MCF 10A (cell line): Measurements from ENCODE around the gene BTN2A1. TPM values are rescaled to one million over a fixed set of nuclear protein-coding genes. Genes with fewer than 3 reads are reported as not detected.

ENCODE experiments used
- BruUV-seq: library from RNA; stranded (reverse); fragments of 400-500 nt; replicated peaks from 2 replicates; lab custom pipeline; 2021; lab: Mats Ljungman, UMichigan
- CTCF ChIA-PET: fragments of 300-600 bp; sonication (Branson Sonifier 250); formaldehyde crosslinking; extraction: SDS; loops from one replicate; lab custom pipeline; 2021; ENCODE audit warnings: antibody characterized with exemption, inconsistent platforms; lab: Yijun Ruan, JAX
- POLR2A ChIA-PET: fragments of 300-600, 350-650 bp; sonication (Branson Sonifier 250); formaldehyde crosslinking; extraction: SDS; loops from one replicate; lab custom pipeline; 2020; ENCODE audit warnings: antibody characterized with exemption, inconsistent platforms; lab: Yijun Ruan, JAX
- DNase-seq: peaks from one replicate; pipeline ENCODE4 v3.0.0-alpha.2; 2018; ENCODE audit not compliant: unreplicated experiment
- H3K27ac Mint-ChIP-seq: one replicate; pipeline ENCODE4 v1.8.0; 2022; ENCODE audit warnings: mild to moderate bottlenecking, low read depth, mixed read lengths; ENCODE audit not compliant: unreplicated experiment
- H3K27me3 Mint-ChIP-seq: one replicate; pipeline ENCODE4 v1.8.0; 2022; ENCODE audit warnings: mixed read lengths; ENCODE audit not compliant: insufficient read depth, unreplicated experiment
- H3K36me3 Mint-ChIP-seq: one replicate; pipeline ENCODE4 v1.8.0; 2022; ENCODE audit warnings: mild to moderate bottlenecking, moderate library complexity, mixed read lengths; ENCODE audit not compliant: insufficient read depth, unreplicated experiment
- H3K4me1 Mint-ChIP-seq: one replicate; pipeline ENCODE4 v1.8.0; 2022; ENCODE audit warnings: mixed read lengths; ENCODE audit not compliant: insufficient read depth, unreplicated experiment
- H3K4me3 Mint-ChIP-seq: one replicate; pipeline ENCODE4 v1.8.0; 2022; ENCODE audit warnings: mild to moderate bottlenecking, moderate library complexity, mixed read lengths; ENCODE audit not compliant: unreplicated experiment
- H3K9me3 Mint-ChIP-seq: one replicate; pipeline ENCODE4 v1.8.0; 2022; ENCODE audit warnings: mixed read lengths; ENCODE audit not compliant: unreplicated experiment
- CTCF ChIP-seq: fragments of 200-600 bp; IDR thresholded peaks from one replicate; pipeline ENCODE4 v1.8.0; 2022; ENCODE audit warnings: antibody characterized with exemption, mild to moderate bottlenecking; ENCODE audit not compliant: unreplicated experiment
- intact Hi-C: fragments of 100-400 bp; cut with micrococcal nuclease; formaldehyde crosslinking; loops from 2 replicates; pipeline ENCODE4 v1.14.1; 2022
- total RNA-seq: library from RNA; stranded (reverse); gene quantifications from 2 replicates; pipeline ENCODE4 v1.2.3, GENCODE V29; 2022

Gene BTN2A1
- total RNA-seq, 1 experiment from 2014 or later: 14.6 TPM

DNA sequence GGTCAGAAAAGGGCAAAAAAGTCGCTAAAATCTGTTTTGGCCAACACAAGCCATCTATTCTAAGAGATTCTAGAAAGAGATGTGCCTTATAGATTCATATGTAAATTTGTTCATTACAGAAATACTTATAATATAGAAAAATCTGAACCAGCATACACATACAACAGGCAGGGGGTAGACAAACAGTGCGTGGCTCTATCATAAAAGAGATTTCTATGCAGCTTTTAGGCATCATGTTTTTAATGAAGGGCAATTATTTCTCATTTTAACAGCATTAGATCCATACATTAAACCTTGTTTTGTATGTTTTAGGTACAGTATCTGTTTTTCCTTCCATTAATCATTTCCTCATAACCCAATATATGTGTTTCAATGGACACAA is 16.8 kb upstream of the BTN2A1 start:
- peaks cover 13% of the 10 kb centered on the region for H3K36me3 Mint-ChIP-seq

GRCh38 chr6:26441977-26442376 is 15.8 kb upstream of the BTN2A1 start:
- ChIA-PET POLR2A (interaction anchor here (1.0 to 1.3 kb wide), 2 partner anchors 11 to 31 kb away, joined by 3 to 4 read pairs; no protein-coding TSS in a partner anchor), CTCF (no interaction called here)
- Mint-ChIP-seq H3K9me3 (no peaks in the 10 kb centered on the region), H3K36me3 (peaks cover 13% of the 10 kb centered on the region), H3K27ac (no peak overlapping the region), H3K4me3 (no peak overlapping the region), H3K27me3 (no peaks in the 10 kb centered on the region), H3K4me1 (peaks cover 15% of the 10 kb centered on the region)
- DNase-seq: no peak
- intact Hi-C loops: loop anchor here (2.0 kb wide), 1 partner anchor 15 kb away; the partner anchor contains the start of gene BTN2A1
- no TSS peak for BruUV-seq
- TF ChIP-seq CTCF: no peak

More for the DNA sequence above, 16.8 kb upstream of the BTN2A1 start:
- POLR2A ChIA-PET: interaction anchor here (0.7 to 0.9 kb wide), 2 partner anchors 11 to 39 kb away, joined by 3 read pairs; no protein-coding TSS in a partner anchor
- Mint-ChIP-seq H3K4me3 (peak overlapping the region; percentile 85), H3K27me3 (no peaks in the 10 kb centered on the region), H3K9me3 (no peaks in the 10 kb centered on the region), H3K27ac (peak overlapping the region; percentile 89), H3K4me1 (peaks cover 15% of the 10 kb centered on the region)
- no peak for DNase-seq
- BruUV-seq: no TSS peak
- TF ChIP-seq CTCF: no peak
- intact Hi-C loops: loop anchor here (1.0 to 2.0 kb wide), 2 partner anchors 16 to 96 kb away; partner anchors contain the start of gene BTN2A1
- CTCF ChIA-PET: no interaction called here

- Mint-ChIP-seq H3K36me3 (peaks cover 7% of the 10 kb centered on the region), H3K27ac (no peak overlapping the region), H3K9me3 (no peaks in the 10 kb centered on the region), H3K4me3 (no peak overlapping the region), H3K27me3 (no peaks in the 10 kb centered on the region), H3K4me1 (no peaks in the 10 kb centered on the region)
- DNase-seq: no peak
- CTCF ChIA-PET: interaction anchor here (0.6 to 1.8 kb wide), 3 partner anchors 9 to 584 kb away, joined by 3 to 4 read pairs (median 3); no protein-coding TSS in a partner anchor
- no peak for TF ChIP-seq CTCF
- POLR2A ChIA-PET: interaction anchor here (1.3 kb wide), 1 partner anchor 18 kb away, joined by 3 read pairs; no protein-coding TSS in a partner anchor
- intact Hi-C loops: no loop called here
- BruUV-seq: no TSS peak
These were observed 11.7 kb upstream of the BTN2A1 start for GRCh38 chr6:26445934-26446667.

DNA sequence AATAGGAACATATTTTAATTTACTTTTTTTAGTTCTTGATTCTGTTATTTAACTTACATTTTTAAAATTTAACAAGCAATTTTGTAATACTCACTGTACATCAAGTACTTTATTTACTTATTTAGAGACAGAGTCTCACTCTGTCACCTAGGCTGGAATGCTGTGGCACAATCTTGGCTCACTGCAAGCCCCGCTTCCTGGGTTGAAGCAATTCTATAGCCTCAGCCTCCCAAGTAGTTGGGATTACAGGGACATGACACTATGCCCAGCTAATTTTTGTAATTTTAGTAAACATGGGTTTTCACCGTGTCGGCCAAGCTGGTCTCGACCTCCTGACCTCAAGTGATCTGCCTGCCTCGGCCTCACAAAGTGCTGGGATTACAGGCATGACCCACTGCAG is 10.5 kb upstream of the BTN2A1 start:
- Mint-ChIP-seq H3K27me3 (no peaks in the 10 kb centered on the region), H3K4me3 (no peak overlapping the region), H3K4me1 (no peaks in the 10 kb centered on the region), H3K27ac (no peak overlapping the region), H3K9me3 (no peaks in the 10 kb centered on the region), H3K36me3 (peaks cover 7% of the 10 kb centered on the region)
- POLR2A ChIA-PET: interaction anchor here (1.0 kb wide), 1 partner anchor 28 kb away, joined by 4 read pairs; no protein-coding TSS in a partner anchor
- no TSS peak for BruUV-seq
- intact Hi-C loops: no loop called here
- DNase-seq: no peak
- no peak for TF ChIP-seq CTCF
- CTCF ChIA-PET: no interaction called here
